Pancreas (tissue), 10 donors: Measurements from ENCODE around the gene RAB7B. TPM values are rescaled to one million over a fixed set of nuclear protein-coding genes. Genes with fewer than 3 reads are reported as not detected.

Experiments
- ATAC-seq, 4 donors: fragments of 200-7000 bp; cut with Tn5 transposase; one replicate each; pipeline versions ENCODE4 v1.8.0 to v1.9.1; 2020; ENCODE audit warnings: mild to moderate bottlenecking in 4 of 4, moderate library complexity in 4 of 4
- DNase-seq, 6 donors: peaks; one replicate each; pipeline ENCODE4 v3.0.0-alpha.2; 2020
- FAIRE-seq: peaks from 2 replicates; lab custom pipeline; 2012; peaks lifted over from hg19 to GRCh38; lab: Jason Lieb, UNC
- H3K27ac ChIP-seq, 4 donors: fragments of 200-600 bp; sonication (generic); 1 replicate in 3 of 4; 2 replicates in 1 of 4; pipeline versions ENCODE4 v1.5.0 to v1.8.0; 2020
- H3K27me3 ChIP-seq, 4 donors: fragments of 200-600 bp; one replicate each; pipeline ENCODE4 v1.8.0; 2021
- H3K36me3 ChIP-seq, 3 donors: fragments of 200-600 bp; sonication (generic) in 1 of 3; one replicate each; pipeline versions ENCODE4 v1.5.0 to v1.8.0; 2020 to 2021
- H3K4me1 ChIP-seq, 3 donors: fragments of 200-600 bp; one replicate each; pipeline ENCODE4 v1.8.0; 2021
- H3K4me3 ChIP-seq, 4 donors: fragments of 200-600 bp; sonication (generic) in 2 of 4; one replicate each; pipeline versions ENCODE4 v1.5.0 to v1.8.0; 2020 to 2021
- H3K9me3 ChIP-seq, 4 donors: fragments of 200-600 bp; one replicate each; pipeline ENCODE4 v1.8.0; 2021
- CTCF ChIP-seq, 4 donors: fragments of 200-600 bp; sonication (generic) in 3 of 4; IDR thresholded peaks; one replicate each; pipeline versions ENCODE4 v1.5.0 to v1.8.0; 2021; ENCODE audit warnings: antibody characterized with exemption in 4 of 4
- whole genome bisulfite sequencing, 2 donors: extraction: QIAGEN DNeasy Blood & Tissue Kit; methylation state at CpG; one replicate each; pipeline ENCODE4 v1.1.7; 2013; 5-methylcytosine and 5-hydroxymethylcytosine counted together
- intact Hi-C, 3 donors: fragments of 100-400 bp; cut with DNase I; formaldehyde crosslinking; loops; one replicate each; pipeline versions ENCODE4 v1.11.1 to v1.14.2; 2022
- polyA plus RNA-seq, 2 donors: library from polyadenylated mRNA; stranded (reverse); fragments of 200-250 nt; gene quantifications; one replicate each; pipeline ENCODE4 v1.2.3, GENCODE V29; 2013
- total RNA-seq, 6 donors: library from RNA; stranded (reverse); fragmentation: NEBNext Ultra II Directional in 4 of 6; extraction: Animal tissue kit (Norgen Biotek cat#: 25700) in 4 of 6; gene quantifications; one replicate each; pipeline versions ENCODE4 v1.2.1 to v1.2.4, GENCODE V29; 2021 to 2023
- donor health status: healthy with polysubstance abuse.
- donor health status: DM: no; HTN: no; CAD: no; lungs with moderate emphysema.
- donor health status: DM: no; HTN: no; CAD: no.
- donor health status: control.
- donor health status: control.
- donor health status: Bipolar disorder and iron deficiency.
- donor health status: DM: yes; HTN: yes; CAD: no.
- donor health status: DM: no; HTN: no; CAD: no.
- donor health status: DM: no; HTN: no; CAD: no.
- donor health status: DM: yes; HTN: yes; CAD: no.

The RAB7B gene
- total and polyA plus RNA-seq, 8 donors, result 0.24 to 4.0 (median 0.59) TPM

GRCh38 chr1:206037581-206037980 is 34.4 kb upstream of the RAB7B start:
- intact Hi-C loops, result loop anchor here in 1 of 3 donors (5.0 kb wide), 1 partner anchor 70 kb away; no protein-coding TSS in a partner anchor
- DNase-seq (no peak), FAIRE-seq (no peak), ATAC-seq (no peak)
- no peak for TF ChIP-seq CTCF (IDR thresholded peaks at IDR 0.05)
- 87 to 89% methylated on average over 9 of the region's 9 CpGs for WGBS, 2 donors
- Histone ChIP-seq H3K27ac (no peak overlapping the region), H3K4me3 (no peak overlapping the region), H3K27me3 (no peaks in the 10 kb centered on the region), H3K4me1 (no peaks in the 10 kb centered on the region), H3K36me3 (no peaks in the 10 kb centered on the region), H3K9me3 (no peaks in the 10 kb centered on the region)

GRCh38 chr1:206036663-206037455 is 33.7 kb upstream of the RAB7B start:
- WGBS, 2 donors, result 37 to 46% methylated on average over 2 of the region's 2 CpGs
- intact Hi-C loops, result loop anchor here in 1 of 3 donors (5.0 kb wide), 1 partner anchor 70 kb away; no protein-coding TSS in a partner anchor

GRCh38 chr1:206035027-206035426 is 31.8 kb upstream of the RAB7B start:
- FAIRE-seq (no peak), ATAC-seq (peak in 2 of 4 donors; percentile 12 to 19), DNase-seq (no peak)
- no peak for TF ChIP-seq CTCF (IDR thresholded peaks at IDR 0.05)
- Histone ChIP-seq H3K27ac (no peak overlapping the region), H3K4me3 (no peak overlapping the region), H3K36me3 (no peaks in the 10 kb centered on the region), H3K27me3 (no peaks in the 10 kb centered on the region), H3K9me3 (no peaks in the 10 kb centered on the region), H3K4me1 (no peaks in the 10 kb centered on the region)
- intact Hi-C loops, result loop anchor here in 1 of 3 donors (5.0 kb wide), 1 partner anchor 72 kb away; no protein-coding TSS in a partner anchor
- WGBS, 2 donors, result 53 to 55% methylated on average over 5 of the region's 5 CpGs

More at GRCh38 chr1:206036663-206037455, 33.7 kb upstream of the RAB7B start:
- Histone ChIP-seq H3K27ac (no peak overlapping the region), H3K9me3 (no peaks in the 10 kb centered on the region), H3K27me3 (no peaks in the 10 kb centered on the region), H3K4me1 (no peaks in the 10 kb centered on the region), H3K36me3 (no peaks in the 10 kb centered on the region), H3K4me3 (no peak overlapping the region)
- no peak for ATAC-seq
- FAIRE-seq, result no peak
- no peak for DNase-seq
- no peak for TF ChIP-seq CTCF (IDR thresholded peaks at IDR 0.05)

GRCh38 chr1:206032380-206033140 is 29.4 kb upstream of the RAB7B start:
- FAIRE-seq (no peak), DNase-seq (no peak), ATAC-seq (no peak)
- intact Hi-C loops, result no loop called here
- no peaks in the 10 kb centered on the region for H3K4me1 ChIP-seq
- no peak overlapping the region for H3K4me3 ChIP-seq
- 67 to 78% methylated on average over 5 of the region's 5 CpGs for WGBS, 2 donors
- no peaks in the 10 kb centered on the region for H3K27me3 ChIP-seq
- H3K9me3 ChIP-seq, result no peaks in the 10 kb centered on the region
- no peak for TF ChIP-seq CTCF (IDR thresholded peaks at IDR 0.05)
- H3K36me3 ChIP-seq, result no peaks in the 10 kb centered on the region
- H3K27ac ChIP-seq, result no peak overlapping the region
